Thyroid gland (tissue), 4 donors: ENCODE measurements around the gene MAPT.

Experiments
- CTCF ChIP-seq, 6 experiments: fragments of 200-600 bp in 3 of 6; fragments of 450-650 bp in 3 of 6; sonication (generic) in 3 of 6; IDR thresholded peaks; one replicate each; pipeline ENCODE4 v1.5.1; 2016 to 2019; ENCODE audit warnings: antibody characterized with exemption in 6 of 6, mild to moderate bottlenecking in 2 of 6, inconsistent platforms in 1 of 6, moderate library complexity in 1 of 6
- POLR2A ChIP-seq, 2 donors: fragments of 450-650 bp; IDR thresholded peaks; one replicate each; pipeline ENCODE4 v1.6.1; 2017; ENCODE audit warnings: antibody characterized with exemption in 2 of 2, mild to moderate bottlenecking in 2 of 2, moderate library complexity in 1 of 2

DNA sequence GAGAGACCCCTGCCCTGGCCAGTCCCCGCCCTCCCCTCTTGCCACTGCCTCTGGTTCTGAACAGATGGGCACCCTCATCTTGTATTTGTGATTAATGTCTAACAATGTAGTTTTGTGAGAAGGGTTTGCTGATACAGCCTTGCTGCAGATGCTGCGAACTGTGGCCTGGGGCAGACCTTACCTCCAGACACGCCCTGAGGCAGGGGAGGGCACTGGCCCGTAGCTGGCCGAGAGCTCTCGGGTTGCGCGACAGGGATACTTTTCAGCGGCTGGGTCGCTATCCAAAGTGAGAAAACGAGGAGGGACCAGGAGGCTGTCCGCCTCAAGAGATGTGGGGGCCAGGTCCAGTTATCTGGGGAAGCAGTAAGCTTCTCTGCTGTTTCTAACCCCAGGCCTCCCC, 126.6 kb downstream of the MAPT start:
- TF ChIP-seq CTCF (IDR thresholded peaks at IDR 0.05) (no peak), POLR2A (IDR thresholded peaks at IDR 0.05) (no peak)
